Neural cell (in vitro differentiated cells): ENCODE results near the gene PLK2.

Source experiments
- CTCF ChIP-seq: fragments of 450-650 bp; IDR thresholded peaks from 2 replicates; pipeline ENCODE4 v1.5.1; 2014; ENCODE audit warnings: antibody characterized with exemption, mild to moderate bottlenecking, moderate library complexity; ENCODE audit not compliant: poor library complexity, severe bottlenecking
- EZH2 ChIP-seq: fragments of 200-600, 300-800 bp; shearing (Covaris generic), sonication (generic); IDR thresholded peaks from 2 replicates; pipeline ENCODE4 v1.6.1; 2014; ENCODE audit warnings: antibody characterized with exemption, low read length, borderline replicate concordance, mild to moderate bottlenecking; ENCODE audit not compliant: insufficient read depth, poor library complexity, severe bottlenecking
- MXI1 ChIP-seq: fragments of 450-650 bp; conservative IDR thresholded peaks from 2 replicates; pipeline ENCODE4 v1.6.1; 2014; ENCODE audit warnings: antibody characterized with exemption, mild to moderate bottlenecking; ENCODE audit not compliant: poor library complexity, severe bottlenecking
- POLR2AphosphoS5 ChIP-seq: IDR thresholded peaks from 2 replicates; pipeline ENCODE4 v1.6.1; 2012
- REST ChIP-seq: IDR thresholded peaks from 2 replicates; pipeline ENCODE4 v1.6.1; 2012; ENCODE audit warnings: borderline replicate concordance
- SMC3 ChIP-seq: fragments of 450-650 bp; conservative IDR thresholded peaks from 2 replicates; pipeline ENCODE4 v1.6.1; 2014; ENCODE audit warnings: antibody characterized with exemption, mild to moderate bottlenecking, moderate library complexity; ENCODE audit not compliant: poor library complexity

- TF ChIP-seq CTCF, result no peak
- TF ChIP-seq EZH2, result no peak
- peak; percentile 50 for TF ChIP-seq POLR2AphosphoS5
- no peak for TF ChIP-seq MXI1
- no peak for TF ChIP-seq SMC3
- no peak for TF ChIP-seq REST
Measured at GRCh38 chr5:58481066-58481676, 21.3 kb upstream of the PLK2 start.
